CD4-positive, alpha-beta T cell treated with Interferon gamma for 1 hour (primary cell): ENCODE results near the gene CAMTA1.
A peak's percentile ranks its signal among the peaks of the same experiment; 100 is the strongest.

Experiments used
- DNase-seq: peaks from one replicate; pipeline ENCODE4 v3.0.0-alpha.2; 2020

CAMTA1 gene

DNA sequence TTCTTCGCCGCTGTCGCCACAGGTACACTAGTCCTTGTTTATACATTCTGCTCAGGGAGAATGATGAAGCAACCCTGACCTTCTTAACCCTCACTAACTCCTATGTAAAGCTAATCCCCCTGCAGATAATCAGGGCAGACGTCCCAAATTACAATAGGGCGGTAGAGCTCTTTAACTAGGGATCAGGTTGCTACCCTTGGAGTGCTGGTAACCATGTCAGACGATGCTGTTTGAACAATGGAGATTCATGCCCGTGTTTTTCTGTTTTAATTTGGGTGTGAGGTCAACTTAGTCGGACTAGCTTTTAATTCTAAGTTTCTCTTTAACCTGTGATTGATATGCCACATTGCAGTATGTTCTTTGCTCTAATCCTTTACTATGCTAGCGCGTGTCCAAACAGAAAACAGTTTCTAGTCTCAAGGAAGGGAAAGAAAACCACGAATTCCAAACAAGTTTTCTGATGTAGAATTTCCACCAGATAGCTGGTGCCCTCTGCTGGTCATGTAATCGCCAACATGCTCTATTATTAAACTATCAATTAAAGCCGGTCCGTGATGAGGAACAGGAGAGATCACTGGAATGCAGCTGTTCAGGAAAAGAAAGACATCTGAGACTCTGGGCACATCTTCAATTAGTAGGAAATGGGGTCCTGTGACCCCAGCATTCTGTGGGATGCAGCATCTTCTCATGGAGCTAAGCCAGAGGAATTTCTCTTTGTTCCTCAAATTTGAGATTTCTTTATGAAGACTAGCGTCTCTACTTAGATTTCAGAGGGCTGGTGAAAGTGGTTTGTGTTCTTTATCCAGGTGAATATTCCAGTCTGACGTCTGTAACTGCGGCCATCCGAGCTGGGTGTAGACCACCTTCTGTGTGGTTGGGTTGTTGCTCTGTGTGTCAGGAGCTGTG is 967.5 kb downstream of the CAMTA1 start:
- DNase-seq, result no peak

DNA sequence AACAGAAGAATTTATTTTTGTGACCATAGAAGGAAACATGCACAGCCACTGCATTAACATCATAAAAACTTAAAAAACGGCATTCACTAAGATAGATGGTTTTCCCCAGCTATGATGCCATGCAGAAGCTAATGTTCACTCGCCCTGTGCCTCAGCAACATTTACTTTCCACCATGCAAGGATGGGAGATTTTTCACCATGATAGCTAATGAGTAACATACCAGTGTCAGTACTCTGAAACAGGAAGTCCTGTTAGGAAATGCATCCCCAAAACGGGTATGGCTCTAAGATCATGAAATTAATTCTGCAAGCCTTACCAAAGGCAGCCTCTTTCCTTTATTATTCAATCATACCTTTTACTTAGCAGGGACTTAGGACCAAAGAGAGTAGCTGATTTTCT is 968.4 kb downstream of the CAMTA1 start:
- no peak for DNase-seq

DNA sequence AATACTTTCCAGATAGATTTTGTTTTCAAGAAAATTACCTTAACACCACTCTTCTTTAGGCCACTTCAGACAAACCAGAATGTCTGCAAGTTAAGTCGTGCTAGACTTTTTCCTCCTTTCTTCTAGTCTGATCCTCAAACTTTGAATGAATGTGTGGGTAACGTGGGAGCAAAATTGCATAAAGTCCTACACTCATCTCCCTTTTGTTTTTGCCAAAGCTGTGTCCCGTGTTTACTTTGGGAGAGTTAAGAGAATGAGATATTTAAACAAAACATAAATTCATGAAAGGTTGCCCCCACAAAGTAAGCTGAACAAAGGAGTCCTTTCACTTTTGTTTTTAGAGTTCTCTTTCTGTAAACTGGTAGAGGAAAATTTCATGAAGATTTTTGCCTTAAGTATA is 969.0 kb downstream of the CAMTA1 start:
- DNase-seq, result no peak

DNA sequence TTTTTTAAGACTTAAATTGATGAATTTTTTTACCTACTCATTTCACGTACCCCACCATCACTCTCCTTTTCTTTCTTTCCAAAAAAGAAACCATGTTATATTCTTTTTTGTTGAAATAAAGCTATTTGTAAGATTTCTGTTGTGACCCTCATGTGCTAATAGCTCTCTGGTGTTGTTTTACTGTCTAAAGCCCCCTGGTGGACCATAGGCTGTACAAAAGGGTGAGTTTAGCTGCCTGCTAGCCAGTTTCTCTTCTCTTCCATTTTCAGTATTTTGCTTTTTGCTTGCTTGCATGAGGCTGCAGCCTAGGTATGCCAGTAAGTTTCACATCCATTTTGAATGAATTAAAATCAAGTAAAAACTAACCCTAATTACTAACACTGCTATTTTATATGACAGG is 970.2 kb downstream of the CAMTA1 start:
- DNase-seq, result no peak

DNA sequence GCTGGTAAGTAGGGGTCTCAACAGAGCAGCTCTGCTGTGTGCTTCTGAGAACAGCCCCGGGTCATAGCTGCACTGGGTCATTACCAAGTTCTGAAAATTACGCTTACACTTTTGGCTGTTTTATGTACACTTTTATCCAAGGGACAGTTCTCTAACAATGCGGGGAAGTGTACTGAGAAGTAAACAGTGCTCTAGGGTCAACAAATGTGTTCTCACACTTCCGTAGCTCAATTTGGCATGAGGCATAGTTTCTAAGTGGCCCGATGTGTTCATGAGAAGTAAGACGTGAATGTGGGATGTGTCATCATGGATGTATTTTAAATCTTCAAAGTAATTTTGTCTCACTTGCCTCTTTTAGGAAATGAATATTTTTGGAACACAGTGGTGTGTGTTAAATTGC is 975.0 kb downstream of the CAMTA1 start:
- DNase-seq, result no peak

DNA sequence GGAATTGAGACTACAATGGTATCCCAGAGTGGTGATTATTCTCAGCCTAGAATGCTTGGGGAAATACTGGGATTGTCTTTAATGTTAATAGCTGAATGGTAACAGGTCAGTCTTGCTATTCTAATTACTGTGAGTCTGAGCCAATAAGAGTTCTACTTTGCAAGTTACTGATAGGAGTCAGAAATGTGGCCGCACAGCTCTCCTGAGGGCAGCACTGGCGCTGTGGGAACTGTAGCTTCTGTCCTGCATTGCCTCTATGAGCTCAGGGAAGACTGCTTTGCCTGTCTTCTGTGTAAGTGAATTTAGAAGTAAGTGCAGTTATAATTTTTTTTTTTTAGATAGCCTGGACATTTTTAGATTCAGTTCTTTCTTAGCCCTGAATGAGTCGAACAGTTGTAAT is 975.8 kb downstream of the CAMTA1 start:
- DNase-seq, result no peak

DNA sequence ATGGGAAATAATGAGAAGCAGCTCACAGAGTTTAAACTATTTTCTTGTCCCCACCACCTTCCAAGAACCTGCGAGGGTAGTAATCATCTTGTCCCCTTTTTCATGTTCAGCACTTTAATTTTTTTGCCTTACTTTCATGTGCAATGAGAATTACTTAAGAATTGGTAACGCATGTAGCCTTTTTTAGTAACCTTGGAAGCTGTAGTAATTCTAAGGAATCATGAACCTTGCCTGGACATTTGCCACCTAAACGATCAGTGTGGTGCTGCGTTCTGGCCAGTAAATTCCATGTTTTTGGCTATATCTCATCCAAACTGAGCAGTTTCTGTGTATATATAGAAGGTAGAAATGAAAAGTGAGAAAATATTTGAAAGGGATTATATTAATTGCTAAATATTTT is 981.9 kb downstream of the CAMTA1 start:
- no peak for DNase-seq

DNA sequence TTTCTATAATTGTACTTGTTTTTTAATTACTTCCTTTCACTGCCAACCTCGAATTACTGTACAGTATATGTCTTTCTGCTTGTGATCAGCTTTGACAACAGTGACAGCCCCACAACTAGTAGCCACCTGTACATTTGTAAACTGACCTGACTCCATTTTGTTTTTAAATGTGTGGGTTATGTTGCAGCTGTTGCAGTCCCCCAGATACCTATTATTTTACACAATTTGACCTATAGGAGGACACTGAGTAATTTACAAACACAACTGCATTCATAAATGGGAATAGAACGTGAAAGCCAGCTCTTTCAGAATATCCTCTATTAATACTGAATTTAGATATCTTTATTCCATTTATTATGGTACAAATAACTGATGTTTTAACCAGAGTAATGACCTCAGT is 983.3 kb downstream of the CAMTA1 start:
- no peak for DNase-seq

DNA sequence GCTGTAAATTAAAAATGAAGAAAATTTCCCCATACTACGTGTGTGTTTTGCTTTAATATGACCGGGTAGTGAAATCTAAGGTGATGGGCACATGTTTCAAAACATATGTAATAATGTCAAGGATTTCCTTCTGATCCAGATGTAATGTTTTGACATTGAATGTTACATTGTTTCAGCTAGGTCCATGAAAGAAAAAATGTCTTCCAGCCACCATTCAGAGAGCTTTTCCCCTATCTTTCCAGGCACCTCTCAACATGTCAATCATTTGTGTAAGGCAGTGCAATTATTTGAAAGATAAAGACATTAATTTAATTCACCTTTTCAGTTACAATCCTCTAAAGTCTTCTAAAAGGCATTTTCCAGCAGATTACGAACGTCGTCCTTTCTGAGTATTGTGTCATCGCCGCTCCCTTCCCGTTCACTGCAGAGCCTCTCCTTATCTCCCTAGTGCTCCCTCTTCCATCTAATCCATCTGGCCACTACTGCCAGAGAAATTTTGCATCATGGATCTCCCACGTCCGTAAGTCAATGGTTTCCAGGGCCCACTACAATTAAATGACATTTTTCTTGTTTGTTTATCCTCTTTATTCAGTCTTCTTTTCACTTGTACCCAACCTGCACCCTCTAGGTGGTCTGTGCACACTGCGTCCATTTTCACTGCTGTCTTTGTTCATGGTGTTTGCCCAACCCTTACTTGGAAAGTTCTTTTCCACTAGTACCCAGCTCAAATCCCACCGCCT is 984.6 kb downstream of the CAMTA1 start:
- no peak for DNase-seq

DNA sequence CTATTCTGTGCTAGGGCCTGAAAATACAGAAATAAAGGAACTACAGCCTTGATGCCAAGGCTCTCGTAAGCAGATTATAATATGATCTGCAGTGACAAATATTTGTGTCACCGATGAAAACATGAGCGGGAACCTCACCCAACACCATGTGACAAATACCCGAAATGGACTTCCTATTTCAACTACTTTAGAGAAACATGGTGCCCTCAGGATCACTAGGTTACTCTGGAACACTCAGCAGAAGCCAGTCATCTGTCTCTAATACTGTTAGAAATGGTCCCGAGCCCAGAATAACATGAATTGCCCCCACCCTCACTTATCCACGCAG is 985.4 kb downstream of the CAMTA1 start:
- peak; percentile 28 for DNase-seq

DNA sequence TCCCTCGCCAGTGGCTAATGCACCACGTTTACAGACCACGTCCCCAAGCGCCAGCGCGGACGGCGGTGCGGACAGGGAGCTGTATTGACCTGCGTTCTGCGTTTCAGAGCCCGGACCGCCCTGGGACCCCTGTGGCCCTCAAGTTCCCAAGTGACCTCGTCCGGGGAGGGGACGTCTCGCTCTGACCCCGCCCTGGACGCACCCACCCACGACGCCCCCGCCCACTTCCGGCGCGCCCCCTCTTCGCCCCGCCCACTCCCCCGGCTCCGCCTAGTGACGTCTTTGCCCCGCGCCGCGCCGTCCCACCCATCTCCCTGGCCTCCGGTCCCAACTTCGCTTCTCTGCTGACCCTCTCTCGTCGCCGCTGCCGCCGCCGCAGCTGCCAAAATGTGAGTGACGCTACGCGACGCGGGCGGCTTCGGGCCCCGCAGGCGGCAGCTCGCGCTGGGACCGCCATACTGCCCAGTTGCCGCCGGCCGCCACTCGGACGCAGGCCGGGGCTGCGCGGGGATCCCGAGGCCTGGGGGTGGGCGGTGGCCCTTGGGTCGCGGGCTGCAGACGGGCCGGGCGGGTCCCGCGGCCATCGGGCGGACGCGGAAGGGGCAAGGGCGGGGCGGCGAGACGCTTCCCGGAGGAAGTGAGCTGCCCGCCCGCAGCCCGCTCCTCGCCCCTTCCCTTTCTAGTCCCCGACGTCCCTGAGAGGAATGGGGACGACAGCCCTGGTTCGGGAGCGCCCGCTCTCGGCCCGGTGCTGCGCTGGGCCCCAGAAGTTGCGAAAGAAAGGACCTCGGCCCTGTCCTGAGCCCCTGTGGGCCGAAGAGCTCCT is 986.0 kb downstream of the CAMTA1 start, which contains the start of gene VAMP3:
TSS of gene VAMP3 (plus strand) at position 300 of the 826 bp plus-strand sequence. CDS start at position 388, 88 bp downstream.
- DNase-seq, result peak; percentile 82

DNA sequence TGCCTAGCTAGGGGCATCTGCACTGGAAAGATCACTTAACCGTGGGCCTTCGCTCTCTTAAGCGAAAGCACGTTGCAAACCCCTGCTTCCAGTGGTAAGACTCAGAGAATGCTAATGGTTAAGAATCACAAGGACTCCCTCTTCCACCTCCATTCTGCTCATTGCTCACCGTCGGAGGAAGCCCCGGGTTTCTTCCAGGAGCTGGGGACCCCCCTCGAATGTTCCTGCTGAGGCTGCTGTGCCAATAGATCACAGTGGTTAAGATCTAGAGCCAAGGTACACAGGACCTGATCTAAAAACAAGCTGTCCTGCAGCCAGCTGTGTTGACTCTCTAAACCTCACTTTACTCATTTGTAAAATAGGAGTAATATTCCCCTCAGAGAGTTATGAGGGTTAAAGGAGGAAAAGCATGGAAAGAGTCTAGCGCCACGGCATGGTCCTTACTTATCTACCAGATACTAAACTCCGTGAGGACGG is 986.6 kb downstream of the CAMTA1 start:
- DNase-seq, result no peak

DNA sequence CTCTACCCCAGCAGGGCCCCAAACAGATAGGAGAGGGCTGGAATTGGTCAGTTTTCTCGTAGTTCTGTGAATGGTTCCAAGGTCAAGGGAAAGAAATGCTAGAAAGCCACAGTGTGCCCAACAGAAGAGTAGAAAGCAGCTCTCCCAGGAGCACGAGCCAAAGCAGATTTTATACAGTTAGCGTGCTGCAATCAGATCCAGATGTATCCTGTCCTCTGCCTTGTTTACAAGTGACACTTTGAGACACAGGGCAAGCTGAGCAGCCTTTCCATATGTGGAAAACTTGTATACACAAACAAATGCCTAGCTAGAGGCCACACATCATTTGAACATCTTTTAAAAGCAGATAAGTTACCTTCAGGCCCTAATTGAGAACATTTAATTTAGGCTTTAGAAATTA is 992.3 kb downstream of the CAMTA1 start:
- DNase-seq, result no peak

DNA sequence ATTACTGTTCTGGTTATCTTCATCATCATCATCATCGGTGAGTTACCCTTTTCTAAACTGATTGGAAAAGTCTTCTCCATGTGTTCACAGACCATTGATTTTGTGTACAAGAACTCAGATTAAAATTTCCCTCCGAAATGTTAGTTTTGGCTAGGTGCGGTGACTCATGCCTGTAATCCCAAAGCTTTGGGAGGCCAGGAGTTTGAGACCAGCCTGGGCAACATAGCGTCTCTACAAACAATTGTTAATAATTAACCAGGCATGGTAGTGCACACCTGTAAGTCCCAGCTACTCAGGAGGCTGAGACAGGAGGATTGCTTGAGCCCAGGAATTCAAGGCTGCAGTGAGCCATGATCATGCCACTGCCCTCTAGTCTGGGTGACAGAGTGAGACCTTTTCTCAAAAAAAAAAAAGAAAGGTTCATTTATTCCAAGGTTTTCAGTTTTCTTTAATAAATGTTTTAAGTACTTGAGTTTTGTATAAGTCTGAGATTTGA is 992.9 kb downstream of the CAMTA1 start:
- DNase-seq, result no peak

DNA sequence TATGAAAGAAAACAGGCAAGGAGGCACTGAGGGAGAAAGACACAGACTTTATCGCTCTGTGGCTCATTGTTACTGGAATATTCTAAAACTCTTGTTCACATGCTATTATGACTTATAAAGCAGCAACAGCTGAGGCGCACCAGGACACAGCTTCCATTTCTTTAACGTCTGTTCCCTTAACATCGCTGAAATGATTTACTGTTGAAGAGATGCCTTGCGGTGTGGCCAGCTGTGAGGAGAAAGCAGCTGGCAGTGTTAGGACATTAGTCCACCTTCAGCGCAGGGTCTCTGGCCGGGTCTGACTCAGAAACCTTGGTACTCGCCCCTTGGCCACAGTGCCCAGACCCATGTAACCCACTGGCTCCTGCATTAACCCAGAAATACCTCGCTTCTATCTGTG is 995.7 kb downstream of the CAMTA1 start:
- no peak for DNase-seq

DNA sequence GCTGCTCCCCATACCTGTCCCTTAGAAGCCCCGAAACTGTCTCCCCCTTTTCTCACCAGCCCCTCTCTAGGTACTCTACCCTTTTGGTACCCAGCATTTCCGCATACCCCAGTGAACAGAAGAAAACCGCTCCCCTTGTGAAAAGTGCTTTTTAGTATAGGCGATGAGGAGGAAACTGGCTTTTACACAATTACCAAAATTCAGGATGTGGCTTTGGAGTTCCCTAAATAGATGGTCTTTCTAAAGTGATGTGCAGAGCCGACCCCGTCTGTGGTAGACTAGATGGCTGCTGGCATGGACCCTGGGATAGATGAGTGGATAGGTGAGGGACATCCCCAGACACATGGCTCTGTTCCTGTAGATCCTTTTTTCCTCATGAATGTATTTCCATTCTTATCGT is 996.2 kb downstream of the CAMTA1 start:
- DNase-seq, result no peak

DNA sequence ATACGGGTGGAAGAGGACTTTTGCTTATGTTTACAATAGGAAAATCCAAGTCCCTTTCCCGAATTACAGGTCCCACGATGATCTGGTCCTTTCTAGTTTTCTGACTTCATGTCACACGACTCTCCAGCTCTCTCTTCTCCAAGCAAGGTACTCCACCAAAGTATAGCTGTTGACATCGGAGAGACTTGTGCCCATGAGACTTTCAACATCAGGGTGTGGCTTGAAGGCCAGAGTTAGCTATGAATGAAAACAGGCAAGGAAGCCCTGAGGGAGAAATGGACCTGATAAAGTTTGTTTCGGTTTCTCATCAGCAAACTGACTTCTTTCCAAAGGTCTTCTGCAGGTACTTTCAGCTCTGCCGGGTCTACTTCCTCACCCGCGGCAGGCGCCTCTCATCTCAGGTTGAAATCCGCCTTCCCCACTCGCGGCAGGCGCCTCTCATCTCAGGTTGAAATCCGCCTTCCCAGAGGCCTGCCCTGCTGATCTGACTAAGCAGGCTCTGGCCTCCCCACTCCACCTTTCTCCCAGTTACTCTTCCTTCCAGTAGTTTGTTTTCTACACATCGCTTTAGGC is 996.8 kb downstream of the CAMTA1 start:
- DNase-seq, result peak; percentile 21

DNA sequence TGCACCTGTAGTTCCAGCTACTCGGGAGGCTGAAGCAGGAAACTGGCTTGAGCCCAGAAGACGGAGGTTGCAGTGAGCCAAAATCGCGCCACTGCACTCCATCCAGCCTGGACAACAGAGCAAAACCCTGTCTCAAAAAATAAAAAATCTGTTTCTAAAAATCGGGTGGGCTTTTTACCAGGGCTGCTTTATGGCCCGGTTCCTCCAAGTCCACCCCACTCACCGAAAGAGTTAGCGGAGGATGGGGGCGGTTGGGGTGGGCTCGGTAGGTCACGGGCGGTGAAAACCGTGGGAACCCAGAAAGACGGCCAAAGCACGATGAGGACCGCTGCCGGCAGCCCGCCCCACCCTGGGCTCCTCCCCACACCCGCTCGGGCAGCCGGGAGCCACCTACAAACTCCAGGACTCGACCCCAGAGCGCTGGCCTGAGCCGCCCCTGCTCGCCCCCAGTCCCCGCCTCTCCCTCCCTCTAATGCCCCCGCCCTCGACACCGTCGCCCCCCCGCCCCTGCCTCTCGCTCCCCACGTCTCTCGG is 998.0 kb downstream of the CAMTA1 start:
- no peak for DNase-seq

DNA sequence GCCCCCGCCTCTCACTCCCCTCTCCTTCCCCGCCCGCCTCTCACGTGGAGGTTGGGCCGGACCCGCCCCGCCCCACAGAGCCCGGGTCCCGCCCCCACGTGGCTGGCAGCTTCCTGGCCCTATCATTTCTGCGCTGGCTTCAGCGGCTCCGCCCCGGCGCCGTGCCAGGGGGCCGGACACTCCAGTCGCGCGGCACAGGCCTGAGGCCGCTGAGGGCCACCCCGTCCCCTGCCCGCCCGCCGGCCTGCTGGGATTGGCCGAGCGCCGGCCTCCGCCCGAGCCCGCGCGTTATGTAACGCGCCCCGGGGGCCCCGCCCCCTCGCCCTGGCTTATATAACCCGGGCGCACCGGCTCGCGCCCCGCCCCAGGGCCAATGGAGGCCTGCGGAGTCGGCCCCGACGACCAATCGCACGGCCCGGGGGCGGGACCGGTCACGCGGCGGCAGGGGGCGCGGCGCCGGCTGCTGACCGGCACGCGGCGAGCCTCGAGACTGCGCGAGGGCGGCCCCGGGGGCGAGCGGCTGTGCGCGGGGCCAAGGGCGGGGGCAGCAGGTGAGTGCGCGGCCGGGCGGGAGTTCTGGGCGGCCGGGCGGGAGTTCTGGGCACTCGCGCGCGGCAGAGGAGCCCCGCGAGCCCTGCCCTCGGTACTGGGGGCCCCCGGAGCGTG is 998.7 kb downstream of the CAMTA1 start, which contains the start of gene PER3:
TSS of gene PER3 (plus strand) at position 466 of the 666 bp plus-strand sequence. CDS start 587 bp downstream, outside the sequence.
- peak; percentile 95 for DNase-seq

DNA sequence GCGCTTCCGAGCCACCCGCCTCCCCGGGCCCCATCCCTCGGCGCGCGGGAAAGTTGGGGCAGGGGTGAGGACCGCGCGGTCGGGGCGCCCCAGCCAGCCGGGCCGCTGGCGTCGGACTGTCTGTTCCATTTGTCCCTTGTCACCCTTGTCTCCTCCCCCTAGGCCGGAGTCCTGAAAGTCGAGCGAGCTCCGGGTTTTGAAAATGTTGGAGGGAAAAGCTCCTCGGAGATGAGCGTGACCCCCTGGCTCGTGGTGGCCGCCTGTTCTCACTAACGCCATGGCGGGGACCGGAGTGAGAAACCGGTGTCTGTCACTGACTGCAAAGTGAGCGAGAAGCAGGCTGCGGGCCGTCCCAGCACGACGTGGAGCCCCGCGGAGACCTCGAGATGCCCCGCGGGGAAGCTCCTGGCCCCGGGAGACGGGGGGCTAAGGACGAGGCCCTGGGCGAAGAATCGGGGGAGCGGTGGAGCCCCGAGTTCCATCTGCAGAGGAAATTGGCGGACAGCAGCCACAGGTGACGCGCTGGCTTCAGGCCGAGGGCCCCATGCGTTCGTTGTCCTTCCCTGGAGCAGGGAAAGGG is 999.3 kb downstream of the CAMTA1 start:
- no peak for DNase-seq

DNA sequence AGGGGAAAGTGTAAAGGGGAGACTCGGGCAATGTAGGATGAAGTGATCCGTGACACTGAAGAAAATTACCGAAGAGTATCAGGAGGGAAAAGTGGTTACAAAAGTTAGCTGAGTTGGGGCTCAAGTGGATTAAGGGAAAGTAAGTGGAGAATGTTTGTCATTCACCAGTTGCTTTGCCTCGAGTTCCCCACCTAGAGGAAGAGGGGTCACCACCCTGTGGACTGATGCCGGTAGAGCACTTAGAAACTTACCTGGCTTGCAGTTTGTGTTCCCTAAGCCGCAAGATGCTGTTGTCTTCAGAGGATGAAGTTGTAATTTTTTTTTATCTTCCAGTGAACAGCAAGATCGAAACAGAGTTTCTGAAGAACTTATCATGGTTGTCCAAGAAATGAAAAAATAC is 999.9 kb downstream of the CAMTA1 start:
- DNase-seq, result no peak
